OCI-M2 (cell line): ENCODE data around the gene SREBF1.

Experiments
- DNase-seq: peaks from one replicate; lab custom pipeline; 2025; ENCODE audit not compliant: unreplicated experiment; lab: John Stamatoyannopoulos, UW

Gene SREBF1

DNA sequence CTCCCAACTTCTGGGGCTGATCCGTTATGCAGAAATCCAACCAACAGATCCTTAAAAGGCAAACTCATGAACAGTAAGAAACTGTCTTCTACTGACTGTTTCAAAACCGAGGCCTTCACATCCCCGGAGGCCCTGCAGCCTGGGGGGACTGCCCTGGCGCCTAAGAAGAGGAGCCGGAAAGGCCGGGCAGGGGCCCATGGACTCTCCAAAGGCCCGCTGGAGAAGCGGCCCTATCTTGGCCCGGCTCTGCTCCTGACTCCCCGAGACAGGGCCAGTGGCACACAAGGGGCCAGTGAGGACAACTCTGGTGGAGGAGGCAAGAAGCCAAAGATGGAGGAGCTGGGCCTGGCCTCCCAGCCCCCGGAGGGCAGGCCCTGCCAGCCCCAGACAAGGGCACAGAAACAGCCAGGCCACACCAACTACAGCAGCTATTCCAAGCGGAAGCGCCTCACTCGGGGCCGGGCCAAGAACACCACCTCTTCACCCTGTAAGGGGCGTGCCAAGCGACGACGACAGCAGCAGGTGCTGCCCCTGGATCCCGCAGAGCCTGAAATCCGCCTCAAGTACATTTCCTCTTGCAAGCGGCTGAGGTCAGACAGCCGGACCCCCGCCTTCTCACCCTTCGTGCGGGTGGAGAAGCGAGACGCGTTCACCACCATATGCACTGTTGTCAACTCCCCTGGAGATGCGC, 39.5 kb downstream of the SREBF1 start:
- DNase-seq, result no peak

- no peak for DNase-seq
Observed at GRCh38 chr17:17796787-17797061, 40.1 kb downstream of the SREBF1 start.

- DNase-seq, result no peak
Observed at GRCh38 chr17:17795946-17796786, 40.6 kb downstream of the SREBF1 start.

GRCh38 chr17:17795296-17795695, 41.5 kb downstream of the SREBF1 start:
- DNase-seq, result no peak

GRCh38 chr17:17794382-17794781, 42.4 kb downstream of the SREBF1 start:
- DNase-seq, result no peak

DNA sequence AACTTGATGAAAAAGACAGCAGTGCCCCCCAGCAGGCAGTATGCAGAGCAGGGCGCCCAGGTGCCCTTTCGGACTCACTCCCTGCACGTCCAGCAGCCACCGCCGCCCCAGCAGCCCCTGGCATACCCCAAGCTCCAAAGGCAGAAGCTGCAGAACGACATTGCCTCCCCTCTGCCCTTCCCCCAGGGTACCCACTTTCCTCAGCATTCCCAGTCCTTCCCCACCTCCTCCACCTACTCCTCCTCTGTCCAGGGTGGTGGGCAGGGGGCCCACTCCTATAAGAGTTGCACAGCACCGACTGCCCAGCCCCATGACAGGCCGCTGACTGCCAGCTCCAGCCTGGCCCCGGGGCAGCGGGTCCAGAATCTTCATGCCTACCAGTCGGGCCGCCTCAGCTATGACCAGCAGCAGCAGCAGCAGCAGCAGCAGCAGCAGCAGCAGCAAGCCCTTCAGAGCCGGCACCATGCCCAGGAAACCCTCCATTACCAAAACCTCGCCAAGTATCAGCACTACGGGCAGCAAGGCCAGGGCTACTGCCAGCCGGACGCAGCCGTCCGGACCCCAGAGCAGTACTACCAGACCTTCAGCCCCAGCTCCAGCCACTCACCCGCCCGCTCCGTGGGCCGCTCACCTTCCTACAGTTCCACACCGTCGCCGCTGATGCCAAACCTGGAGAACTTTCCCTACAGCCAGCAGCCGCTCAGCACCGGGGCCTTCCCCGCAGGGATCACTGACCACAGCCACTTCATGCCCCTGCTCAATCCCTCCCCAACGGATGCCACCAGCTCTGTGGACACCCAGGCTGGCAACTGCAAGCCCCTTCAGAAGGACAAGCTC, 43.2 kb downstream of the SREBF1 start:
- DNase-seq, result no peak

DNA sequence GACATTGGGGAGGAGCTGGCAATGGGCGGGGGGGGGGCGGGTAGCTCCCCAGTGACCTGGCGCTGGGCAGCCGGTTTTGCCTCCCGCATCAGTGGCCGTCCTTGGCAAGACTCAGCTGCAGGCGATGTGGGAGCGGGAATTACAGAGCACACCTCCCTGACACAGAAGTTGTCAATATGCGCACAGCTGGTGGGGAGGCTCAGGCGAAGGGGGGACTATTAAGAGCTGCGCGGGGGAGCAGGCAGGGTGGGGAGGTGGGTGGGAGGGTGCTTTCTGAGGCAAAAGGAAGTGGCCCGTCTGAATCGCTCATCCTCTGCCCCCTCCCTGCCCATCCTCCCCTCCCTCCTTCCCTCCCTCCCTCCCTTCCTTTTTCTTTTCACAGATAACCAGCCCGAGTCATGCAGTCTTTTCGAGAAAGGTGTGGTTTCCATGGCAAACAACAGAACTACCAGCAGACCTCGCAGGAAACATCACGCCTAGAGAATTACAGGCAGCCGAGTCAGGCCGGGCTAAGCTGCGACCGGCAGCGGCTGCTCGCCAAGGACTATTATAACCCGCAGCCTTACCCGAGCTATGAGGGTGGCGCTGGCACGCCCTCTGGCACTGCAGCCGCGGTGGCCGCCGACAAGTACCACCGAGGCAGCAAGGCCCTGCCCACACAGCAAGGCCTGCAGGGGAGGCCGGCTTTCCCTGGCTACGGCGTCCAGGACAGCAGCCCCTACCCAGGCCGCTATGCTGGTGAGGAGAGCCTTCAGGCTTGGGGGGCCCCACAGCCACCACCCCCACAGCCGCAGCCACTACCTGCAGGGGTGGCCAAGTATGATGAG, 44.0 kb downstream of the SREBF1 start:
- DNase-seq, result no peak

DNA sequence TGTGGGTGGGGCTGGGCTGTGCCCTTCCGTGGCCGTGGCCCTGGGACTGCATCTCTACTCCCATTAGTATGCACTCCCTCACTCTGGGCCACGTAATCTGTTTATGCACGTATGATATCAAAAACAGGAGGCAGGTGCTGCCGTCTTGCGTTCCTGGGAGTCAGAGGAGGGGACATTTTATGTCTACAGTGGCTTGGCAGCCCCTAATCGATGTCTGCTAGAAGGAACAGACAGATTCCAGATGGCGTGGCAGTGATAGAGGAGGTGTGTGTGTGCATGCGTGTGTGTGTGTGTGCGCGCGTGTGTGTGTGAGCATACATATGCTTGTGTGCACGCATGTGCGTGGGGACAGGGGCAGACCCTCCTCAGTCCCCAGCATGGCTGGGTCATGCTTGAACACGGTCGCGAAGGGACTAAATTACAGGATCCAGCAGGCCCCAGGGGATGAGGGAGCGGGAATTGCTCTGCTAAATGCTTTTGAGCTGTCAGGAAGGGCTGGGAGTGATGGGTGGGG, 44.7 kb downstream of the SREBF1 start:
- no peak for DNase-seq

GRCh38 chr17:17790637-17791464, 45.9 kb downstream of the SREBF1 start:
- no peak for DNase-seq

DNA sequence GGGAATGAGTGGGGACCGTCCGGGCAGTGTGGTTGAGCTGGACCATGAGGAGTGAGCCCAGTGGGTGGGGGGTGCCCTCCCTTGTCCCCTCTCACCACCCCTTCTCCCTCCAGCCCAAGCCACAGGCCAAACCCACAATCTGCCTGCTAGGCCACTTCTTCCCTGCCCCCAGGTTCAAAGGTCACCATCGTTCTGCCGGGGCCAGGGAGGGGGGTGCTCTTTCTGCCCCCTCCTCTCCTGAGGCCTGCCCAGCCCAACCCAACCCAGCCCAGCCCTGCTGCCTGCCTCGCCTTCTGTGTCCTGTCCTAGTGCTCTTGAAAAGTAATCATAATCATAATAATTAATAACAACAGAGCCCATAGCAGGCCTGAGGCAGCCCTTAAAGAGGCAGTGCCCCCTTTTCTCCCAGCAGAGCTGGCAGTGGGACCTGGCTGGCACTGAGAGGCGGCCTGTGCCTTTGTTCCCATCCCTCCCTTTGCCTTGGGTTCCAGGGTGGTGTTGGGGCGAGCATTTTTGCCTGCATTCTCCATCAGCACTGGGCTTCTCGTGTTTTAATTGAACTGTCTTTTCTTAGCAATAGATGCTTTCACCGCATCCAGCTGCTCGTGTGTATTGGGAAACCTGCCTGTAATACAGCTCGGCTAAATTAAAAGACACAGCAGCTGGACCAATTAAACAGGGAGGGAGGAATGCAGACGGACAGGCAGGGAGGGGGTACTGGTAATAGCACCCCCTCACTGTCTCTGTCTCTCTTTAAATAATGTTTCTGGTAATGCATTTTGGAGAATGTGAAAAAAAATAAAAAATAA, 46.8 kb downstream of the SREBF1 start:
- DNase-seq, result no peak

DNA sequence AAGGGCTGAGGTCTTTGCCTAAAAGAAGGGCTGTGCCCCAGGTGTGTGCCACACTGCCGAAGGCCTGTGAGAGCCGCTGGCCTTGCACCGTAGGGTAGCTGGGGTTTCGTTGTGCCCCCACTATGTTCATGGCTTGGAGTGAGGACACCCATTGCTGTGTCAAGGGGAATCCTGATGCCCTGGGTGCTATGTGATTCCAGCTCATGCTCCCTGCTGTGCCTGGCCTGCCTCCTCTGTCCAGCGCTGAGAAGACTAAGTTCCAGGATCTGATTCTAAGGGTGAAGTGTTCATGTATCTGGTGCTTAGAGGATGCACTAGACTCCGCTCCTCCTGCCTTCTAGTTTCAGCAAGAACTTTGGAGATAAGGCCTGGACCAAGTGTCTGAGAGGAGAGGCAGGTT, 47.4 kb downstream of the SREBF1 start:
- no peak for DNase-seq

DNA sequence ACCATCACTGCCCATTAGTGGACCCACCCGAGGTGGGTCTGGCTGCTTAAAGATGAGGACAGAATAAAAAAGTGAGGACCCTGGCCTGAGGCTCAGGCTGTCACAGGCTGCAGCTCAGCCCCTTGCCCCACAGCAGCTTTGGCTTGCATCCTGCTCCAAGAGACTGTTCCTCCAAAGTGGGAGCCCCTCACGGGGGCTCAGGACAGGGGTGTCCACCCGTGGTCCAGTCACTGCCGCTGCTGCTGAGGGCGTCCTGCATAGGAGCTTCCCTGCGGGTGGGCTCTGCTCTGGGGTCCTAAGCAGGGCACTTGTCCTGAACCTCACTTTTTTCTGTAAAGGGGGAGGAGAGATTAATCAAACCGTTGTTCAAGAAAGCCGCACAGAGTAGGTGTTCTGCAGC, 47.8 kb downstream of the SREBF1 start:
- no peak for DNase-seq

DNA sequence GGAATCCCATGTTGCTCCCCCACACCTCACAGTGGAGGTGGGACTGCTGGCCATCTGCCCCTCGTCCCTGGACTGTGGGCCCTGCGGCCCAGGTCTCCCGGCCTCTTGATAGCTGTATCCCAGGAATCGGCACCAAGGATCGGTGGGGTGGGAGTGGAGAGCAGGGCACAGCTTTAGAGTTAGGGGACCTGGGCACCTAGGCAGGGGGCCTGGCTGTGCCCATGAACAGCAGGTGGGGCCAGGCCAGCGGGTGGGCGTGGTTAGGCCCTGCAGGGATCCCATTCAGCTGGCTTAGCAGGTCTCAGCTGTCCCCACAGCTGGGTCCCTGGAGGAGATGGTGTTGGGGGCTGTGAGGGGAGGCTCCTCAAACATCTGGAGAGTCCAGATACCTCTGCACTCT, 49.2 kb downstream of the SREBF1 start:
- no peak for DNase-seq

- no peak for DNase-seq
Observed at GRCh38 chr17:17786998-17787397, 49.8 kb downstream of the SREBF1 start.

- DNase-seq, result no peak
Observed at GRCh38 chr17:17785407-17785806, 51.4 kb downstream of the SREBF1 start.

DNA sequence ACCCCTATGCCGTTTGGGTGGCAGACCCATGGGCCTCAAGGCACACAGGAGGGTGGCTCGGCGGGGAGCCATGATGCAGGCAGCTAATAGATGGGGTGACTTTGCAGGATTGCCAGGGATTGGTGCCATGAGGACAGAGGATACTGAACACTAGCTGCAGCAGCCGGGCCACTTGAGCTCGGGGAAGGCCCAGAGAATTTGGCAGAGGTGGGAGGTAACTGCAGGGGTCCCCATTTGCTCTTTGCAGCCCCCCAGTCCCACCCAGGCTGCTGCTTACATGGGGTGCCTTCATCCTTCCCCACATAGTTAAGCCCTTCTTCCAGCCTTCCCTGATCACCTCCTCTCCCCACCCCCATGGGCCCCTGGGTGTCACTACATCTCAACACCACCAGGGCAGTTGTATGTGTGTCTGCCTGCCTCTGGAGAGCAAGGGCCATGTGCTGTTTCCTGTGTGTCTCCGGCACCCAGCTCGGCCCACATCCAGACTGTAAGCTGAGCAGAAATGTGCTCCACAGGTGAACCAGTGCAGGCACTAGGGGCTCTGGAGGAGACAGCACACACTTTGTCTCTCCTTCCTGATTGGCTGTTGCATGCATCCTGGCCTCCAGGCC, 52.0 kb downstream of the SREBF1 start:
- DNase-seq, result no peak

DNA sequence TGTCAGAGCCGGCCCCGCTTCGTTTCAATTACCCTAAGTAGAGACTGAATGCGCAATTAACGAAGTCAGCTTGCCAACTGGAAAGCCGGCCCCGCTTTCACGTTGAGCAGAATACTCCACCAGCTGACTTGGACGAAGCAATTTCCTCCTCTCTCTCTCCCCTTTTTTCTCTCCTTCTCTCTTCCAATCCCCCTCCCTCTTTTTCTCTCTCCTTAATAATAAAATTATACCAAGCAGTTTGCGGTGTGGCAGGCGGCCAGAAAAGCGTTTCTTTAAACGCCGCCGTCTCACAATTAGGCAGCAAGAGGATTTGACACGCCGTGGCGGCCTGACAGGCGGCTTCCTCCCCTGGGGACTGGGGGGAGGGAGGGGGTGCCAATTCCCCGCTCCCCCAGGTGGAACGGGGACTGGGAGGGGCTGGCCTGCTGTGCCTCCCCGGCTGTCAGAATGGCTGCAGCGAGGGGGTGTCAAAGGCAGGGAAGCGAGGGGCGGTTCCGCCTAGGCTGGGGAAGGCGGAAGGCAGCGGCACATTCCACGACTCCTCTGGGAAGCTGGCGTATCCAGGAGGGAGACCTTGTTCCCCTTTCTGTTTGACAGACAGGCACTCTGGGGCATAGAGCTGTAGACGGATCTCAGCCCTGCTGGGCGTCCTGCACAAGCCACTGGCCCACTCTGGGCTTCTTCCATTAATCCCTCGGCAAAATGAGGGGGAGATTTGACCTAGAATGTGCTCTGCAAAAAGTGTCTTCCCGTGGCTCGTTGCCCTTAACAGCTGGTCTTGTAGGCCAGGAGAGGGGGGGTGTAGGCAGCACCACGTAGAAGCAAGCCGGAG, 52.7 kb downstream of the SREBF1 start:
- DNase-seq, result no peak
